Skin of body (tissue), 2 donors: ENCODE data around the gene IGFBP5. TPM values are rescaled to one million over a fixed set of nuclear protein-coding genes. Genes with fewer than 3 reads are reported as not detected.
A peak's percentile ranks its signal among the peaks of the same experiment; 100 is the strongest.

ENCODE experiments used
- DNase-seq: peaks from one replicate; lab custom pipeline; 2025; lab: John Stamatoyannopoulos, UW
- total RNA-seq: library from RNA; depleted of rRNA; stranded (reverse); fragments of >200 nt; gene quantifications from one replicate; pipeline ENCODE4 v1.2.3, GENCODE V29; 2014

The IGFBP5 gene
- total RNA-seq, 1 donor from 2014 or later = 246 TPM

DNA sequence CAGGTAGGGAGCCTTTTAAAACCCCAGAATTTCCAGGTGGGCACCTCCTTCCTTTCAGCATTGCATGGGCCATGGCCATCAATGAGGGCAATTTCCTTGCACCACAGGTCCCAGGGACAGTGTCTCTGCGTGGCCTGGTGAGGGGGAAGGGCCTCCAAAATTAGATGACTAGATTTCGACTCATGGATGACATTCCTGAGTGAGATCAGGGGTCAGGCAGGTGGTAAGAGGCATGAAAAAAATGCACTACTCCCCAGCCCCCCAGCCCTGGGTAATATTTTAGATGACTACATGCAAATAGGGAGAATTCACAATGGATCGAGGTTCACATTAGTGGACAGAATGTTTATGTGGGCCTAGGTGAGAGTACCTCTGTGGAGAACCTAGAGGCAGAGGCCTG is 19.0 kb upstream of the IGFBP5 start:
- no peak for DNase-seq

DNA sequence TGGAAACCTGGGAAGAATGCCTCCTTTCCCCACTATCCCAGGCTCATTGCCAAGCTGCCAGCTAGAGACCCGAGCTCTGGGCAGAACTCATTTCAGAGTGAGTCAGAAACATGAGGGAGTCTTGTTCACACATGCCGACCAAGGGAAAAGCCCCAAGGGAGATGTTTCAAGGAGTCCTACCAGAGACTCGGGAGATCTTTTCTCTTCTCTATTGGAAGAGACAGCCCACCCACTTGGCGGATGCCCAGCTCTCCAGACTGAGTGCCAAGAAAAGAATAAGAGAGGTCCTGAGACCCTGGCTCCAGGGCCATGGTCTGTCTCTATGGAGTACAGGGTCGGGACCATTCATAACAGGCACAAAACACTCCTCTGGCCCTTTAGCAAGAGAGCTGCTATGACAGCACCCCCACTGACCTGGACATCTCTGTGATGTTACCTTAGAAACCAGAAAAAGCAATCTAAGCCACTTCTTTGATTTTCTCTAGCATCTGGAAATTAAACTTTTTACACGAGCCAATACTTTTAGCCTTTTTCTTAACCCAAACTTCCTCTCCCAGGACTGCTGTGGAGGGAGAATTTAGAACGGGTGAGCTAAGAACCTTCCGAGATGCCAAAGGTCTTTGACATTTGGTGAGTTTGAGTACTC is 18.5 kb upstream of the IGFBP5 start:
- peak; percentile 75 for DNase-seq

DNA sequence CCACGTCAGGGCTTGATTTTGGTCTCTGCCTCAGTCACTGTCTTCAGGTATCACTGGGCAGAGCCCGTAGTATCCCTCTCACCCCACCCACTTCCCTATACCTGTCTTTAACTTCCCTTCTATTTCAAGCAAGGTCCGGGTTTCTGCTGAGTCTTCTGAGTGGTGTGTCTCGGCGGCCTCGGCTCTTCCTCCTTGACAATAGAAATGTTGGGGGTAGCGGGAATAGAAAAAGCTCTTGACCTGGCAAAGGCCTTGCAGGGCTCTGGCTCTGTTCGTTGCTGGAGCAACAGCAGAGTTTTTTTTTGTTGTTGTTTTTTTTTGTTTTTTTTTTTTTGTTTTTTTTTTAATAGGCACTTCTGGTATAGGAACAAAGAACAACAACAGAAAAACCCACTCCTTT is 16.0 kb upstream of the IGFBP5 start:
- DNase-seq = no peak

DNA sequence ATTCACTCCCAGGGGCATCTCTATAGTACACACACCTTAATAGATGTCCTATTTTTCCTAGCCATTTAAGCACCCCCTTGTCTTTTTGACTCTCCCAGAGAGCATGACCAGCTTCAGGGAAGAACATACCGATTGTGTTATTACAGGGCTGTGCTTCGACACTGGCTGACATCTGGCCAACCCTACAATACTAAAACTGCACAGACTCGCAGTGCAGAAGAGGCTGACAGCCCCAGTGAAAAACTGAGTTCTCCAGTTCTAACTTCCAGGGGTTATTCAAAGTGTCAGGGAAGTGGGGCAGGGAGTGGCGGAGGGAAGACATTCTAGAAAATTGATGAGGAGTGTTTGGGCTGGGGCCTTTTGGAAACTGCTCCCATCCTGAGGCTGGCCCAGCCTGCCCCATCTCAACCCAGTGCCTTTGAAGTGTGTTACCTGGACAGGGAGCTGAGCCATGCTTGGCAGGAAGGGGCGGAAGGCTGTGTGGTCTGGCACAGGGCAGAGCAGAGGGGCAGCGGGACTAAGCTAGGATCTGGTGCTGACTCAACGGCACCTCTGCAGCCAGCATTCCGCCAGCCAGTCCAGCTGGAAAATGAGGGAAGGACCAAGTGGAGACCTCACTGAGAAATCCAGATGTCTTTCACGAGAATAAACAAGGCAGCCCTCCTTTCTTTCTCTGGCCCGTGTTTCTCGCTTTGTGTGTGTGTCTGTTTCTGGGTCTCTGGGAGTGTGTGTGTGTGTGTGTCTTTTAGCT is 15.4 kb upstream of the IGFBP5 start:
- peak; percentile 40 for DNase-seq

DNA sequence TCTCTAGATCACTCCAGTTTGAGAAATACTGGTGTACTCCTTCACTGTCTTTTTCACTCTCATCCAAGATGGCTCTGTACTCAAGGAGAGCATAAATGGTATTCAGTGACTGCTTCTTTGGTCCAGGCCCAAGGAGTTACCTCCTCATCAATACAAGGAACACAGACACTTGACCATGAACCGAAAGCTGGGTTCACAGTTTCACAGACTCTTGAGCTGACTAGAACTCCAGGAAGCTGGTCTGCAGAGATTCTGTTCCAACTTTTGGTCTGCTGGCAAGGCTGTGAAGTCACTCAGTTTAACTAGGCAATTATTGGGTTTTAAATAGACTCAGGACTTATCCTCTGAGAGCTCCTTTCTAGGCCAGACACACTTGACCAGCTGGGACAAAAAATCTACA is 7.4 kb upstream of the IGFBP5 start:
- no peak for DNase-seq

DNA sequence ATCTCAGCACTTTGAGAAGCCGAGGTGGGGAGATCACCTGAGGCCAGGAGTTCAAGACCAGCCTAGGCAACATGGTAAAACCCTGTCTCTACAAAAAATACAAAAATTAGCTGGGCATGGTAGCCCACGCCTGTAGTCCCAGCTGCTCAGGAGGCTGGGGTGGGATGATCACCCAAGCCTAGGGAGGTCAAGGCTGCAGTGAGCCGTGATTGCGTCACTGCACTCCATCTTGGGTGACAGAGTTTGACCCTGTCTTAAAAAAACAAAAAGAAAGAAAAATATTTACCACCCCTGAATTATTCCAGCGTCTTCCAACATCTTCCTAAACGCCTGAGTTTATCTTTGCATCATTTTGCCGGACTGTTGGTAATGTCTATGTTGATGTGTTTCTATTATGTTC is 6.2 kb upstream of the IGFBP5 start:
- DNase-seq = no peak

DNA sequence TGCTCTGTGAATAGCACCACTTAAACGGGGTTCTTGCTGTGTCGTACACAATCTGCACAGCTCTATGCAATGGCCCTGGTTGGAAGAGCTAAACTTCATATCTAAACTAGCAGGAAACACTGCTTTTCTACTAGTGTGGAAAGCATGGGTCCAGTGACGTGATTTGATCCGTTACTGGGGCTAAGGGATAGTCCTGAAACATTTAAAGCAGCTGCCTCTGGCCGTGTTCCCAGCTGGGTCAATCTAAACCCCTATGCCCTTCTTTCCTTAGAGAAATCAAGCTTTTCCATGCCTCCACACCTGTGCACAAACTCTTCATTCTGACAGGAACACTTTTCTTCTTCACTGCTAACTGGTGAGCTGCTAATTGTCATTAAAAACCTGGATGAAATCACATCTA is 5.4 kb upstream of the IGFBP5 start:
- no peak for DNase-seq

DNA sequence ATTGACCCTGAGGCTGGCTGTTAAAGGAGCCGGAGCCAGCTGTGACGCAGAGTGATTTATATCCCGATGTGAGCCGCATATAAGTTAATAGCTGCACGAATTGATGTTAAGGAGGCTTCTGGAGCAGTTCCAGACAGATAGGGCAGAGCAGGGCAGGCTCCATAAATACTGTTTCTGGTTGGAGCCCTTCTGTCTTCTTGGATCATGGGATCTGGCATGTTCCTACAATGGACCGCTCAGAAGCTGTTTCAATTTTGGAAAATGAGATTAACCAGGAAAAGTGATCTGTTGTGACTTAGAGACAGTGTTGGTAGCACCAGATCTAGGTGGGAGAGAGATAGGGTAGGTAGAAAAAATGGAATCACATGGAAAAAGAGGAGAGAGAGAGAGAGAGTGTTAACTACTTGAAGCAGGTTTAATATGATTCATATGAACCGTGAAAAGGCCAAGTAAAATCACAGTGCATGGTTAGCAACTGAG is 4.8 kb upstream of the IGFBP5 start:
- DNase-seq = peak; percentile 47

DNA sequence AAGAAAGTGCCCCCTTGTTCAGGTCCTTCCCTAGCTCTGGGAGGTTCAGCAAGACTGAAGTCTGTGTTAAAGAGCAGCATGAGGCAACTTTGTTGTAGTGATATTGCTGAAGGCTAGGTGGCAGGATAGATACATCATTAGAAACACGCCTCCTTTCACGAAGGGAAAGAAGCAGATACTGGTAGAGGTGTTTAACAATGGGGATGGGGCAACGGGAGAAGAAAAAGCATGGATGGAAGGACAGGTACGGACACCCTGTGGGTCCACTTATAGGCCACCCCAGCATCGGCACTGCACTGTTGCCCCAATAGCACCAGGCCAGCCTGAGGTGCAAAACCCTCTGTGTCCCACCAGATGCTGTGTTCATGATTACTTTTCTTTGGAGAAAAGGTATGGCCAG is 3.5 kb upstream of the IGFBP5 start:
- DNase-seq = peak; percentile 73

DNA sequence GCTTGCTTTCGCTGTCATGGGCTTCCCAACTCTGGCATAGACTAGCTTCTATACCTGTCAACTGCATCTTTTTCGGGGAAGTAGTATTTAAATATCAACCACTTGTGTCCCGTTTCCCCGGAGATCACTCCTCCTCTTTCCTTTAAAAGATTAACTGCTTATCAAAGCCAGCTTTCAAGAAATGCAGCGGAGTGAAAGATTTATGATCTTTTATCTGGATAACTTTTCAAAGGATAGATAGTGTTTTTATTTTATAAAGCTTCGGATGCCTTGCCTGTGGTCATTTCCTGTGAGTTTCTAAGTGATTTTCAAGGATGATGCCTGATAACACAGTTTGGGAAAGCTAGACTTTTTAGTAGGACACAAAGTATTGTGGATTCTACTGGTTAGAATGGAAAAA is 2.9 kb upstream of the IGFBP5 start:
- no peak for DNase-seq

DNA sequence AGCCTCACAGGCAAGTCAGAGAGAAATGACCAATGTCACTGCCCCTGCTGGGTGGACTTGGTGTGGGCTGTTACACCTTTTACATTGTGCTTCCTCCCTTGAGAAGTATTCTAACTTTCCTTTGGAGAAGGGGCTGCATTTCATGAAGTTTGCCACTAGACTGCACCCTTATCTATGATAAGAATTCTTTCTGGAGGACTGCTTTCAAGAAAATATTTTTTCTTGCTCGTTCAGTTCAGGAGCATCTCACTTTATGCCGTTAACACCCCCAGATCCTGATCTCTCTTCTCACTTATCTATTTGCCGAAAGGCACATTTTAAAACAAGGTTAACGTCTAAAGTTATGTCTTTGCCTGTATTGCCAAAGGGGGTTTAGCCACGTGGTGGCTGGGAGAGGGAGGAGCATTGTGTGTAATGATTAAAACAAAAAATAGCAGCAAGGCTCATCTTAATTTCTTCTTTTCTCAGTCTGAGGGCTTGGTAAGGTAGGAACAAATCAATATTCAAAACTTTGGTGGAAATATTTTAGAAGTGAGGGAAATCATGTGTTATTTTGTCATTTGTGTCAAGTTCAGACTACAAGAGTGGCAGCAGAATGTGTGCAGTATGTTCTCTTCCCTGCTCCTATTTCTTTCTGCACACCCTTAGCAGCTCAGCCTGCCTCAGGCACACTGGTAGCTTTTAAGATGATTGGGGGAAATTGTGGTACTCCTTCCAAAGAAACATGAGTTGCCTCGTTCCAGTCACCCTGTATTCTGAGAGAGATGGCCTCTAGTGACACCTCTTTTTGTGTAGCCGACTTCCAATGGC is 1.6 kb upstream of the IGFBP5 start:
- peak; percentile 46 for DNase-seq

DNA sequence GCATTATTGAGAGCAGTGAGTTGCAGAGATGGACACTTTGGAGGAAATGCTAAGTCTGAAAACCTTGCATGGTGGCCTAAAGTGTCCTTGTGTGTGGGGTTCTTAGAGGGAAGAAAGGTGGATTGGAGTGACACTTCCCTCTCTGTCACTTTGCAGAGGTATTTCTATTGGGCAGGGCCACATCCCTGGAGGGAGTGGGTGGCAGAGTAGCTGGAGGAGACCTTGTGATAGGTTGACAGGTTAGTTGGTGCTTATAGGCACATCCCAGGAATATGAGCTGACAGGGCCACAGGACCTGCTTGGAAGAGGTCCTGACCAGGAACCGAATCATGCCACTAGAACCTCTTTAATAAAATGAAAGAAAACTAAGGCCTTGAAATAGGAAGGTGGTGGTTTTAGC is 972 bp upstream of the IGFBP5 start:
- DNase-seq = no peak

DNA sequence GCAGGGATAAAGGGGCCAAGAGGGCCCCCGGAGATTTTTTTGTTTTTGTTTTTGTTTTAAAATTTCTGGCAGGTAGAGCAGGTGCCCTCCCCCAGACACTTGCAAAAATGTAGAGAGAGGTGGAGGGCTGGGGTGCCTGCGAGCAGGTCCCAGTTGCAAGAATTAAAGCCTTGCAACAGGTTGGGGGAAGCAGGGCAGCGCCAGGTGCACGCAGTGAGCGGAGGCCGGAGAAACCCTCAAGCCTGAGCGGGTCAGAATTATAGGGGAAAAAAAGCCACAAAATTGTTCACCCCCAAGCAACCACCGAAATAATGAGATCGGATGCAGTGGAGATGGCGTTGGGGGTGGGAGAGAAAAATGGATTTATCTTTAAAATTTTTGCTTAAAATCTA is 527 bp downstream of the IGFBP5 start:
- DNase-seq = no peak

DNA sequence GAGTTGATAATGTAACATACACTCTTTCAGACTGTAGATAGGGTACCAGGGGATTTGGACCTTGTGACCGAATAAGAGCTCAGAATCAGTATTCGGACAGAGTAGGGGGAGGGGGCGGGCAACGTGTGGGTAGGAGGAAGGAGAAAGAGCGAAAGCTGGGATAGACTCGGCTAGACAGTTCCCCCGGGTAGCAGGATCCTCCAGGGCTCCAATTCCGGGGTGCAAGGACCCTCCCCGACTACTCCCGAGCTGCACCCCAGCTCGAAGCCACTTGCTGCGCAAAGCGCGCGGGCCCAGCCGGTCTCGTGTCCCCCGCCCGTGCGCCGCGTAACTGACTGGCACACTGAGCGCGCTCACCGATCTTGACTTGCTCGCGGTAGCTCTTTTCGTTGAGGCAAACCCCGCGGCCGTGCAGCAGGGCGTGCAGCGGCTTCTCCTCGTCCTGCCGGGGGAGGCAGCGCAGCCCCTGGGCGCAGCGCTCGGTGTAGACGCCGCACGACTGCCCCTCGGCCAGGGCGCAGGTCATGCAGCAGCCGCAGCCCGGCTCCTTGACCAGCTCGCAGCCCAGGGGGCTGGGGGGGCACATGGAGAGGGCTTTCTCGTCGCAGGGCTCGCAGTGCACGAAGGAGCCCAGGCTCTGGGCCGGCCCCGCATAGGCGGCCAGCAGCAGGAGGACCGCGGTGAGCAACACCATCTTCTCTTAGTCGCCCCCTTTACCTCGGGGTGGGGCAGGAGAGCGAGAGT is 1.1 kb downstream of the IGFBP5 start:
- DNase-seq = peak; percentile 62

DNA sequence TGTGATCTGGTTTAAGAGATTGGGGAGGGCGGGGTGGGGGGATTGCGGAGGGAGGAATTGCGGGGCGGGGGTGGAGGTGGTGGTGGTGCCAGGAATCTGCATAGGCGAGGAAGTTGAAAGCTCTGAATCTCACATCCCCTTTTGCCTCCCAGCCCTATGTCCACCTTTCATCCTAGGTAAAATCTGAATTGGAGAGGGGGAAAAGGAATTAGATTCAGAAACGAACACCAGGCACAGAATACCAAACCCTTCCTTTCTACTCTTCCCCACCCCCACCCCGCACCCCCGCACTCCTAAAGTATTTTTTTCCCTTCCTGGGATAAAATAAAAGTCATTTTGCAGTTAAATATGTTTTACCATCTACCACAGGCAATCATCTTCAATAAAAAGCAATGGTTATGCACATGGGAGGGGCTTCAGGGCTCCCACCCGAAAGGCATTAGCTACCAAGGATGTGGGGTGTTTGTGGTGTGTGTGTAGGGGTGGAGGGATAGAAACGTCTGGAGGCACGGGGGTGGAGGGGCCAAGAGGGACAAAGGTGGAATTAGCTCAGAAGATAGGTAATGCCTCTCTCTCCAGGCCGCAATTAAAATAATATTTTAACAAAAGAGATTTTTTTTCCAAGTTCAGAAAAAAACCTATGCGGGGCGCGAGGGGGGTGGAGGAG is 1.8 kb downstream of the IGFBP5 start:
- DNase-seq = no peak

DNA sequence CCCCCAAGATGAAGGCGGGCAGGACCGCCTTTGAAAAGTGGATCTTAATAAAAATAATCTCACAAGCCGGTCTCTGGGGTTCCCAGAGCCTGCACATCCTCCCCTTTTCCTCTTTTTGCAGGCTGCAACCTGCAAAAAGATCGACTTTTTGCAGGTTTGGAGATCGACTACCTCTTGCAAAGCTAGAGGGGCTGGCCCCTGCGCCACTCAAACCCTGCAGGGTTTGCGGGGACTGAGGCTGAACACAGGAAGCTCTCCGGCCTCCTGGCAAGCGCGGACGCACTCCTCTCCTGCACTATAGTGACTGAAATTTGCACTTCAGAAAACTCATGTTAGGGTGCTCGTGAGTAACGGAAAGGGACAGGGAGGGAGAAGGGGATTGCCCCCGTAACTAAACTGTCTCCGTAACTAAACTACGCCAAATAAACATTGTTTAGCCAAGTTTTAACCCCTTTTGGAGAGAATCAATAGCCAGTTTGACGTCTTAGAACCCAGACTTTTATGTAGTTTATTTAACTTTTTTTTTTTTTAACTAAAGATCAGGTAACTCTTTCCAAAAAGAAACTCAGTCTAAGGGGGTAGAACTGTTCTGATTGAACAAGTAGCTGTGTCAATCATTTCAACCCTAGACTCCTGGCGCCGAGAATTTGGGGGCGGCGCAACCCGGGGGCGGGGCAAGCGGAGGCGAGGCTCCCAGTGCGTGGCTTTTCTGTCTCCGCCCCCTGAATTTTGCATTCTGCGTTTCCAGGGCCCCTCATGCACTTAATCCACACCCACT is 2.5 kb downstream of the IGFBP5 start:
- DNase-seq = peak; percentile 90

DNA sequence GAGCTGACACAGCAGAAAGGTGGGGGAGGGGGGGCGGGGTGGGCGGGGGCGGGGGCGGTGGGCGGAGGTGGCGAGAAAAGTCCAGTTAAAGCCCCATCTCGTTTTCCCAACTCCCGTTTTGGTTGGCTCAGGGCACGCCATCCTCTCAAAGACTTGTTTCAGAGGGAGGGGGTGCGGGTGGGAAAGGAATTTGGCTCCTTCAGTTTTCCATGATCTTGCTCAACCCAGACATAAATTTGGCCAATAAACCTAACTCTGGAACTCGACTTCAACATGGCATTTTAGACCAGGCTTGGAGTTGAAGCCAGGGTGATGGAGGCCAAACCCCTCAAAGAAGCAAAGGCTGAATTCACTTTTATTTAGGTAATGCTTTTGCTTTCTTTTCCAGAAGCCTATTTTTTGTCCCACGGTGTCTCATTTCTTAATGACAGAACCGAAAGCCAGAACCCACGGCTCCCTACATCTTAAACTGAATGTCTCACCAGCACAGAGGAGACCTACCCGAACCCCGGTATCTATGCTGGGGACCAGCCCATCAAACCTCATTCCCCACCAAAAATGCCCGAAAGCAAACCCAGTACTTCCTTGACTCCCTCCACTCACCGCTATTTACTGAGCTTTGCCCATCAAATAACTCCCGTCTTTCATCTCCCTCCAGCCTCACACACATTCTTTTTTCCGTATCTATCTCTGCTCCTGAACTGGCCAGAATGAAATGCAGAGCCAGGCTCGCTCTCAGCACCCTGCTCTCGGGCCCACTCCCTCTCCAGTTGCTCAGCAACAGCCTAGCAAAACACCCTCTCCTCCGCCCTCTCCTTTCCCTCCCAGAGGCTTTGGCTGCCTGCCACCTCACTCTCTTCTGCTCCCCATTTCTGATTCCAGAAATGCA is 4.3 kb downstream of the IGFBP5 start:
- DNase-seq = peak; percentile 89

DNA sequence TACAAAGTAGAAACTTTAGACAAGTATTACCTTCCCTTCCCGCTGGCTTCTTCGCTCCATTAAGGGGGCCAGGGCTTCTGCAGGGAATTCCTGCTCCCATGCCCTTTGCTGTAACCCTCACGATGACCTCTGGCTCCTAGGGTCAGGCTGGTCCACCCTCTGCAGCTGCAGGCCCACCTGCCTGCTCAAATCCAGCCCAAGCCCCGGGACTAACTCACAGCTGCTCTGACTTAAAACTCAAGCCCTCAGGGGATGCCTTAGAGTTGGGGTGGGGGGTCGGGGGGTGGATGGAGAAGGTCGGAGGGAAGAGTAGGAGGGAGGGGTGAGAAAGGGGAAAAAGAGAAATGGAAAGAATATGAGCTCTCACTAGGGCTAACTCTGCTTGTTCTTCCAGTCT is 4.9 kb downstream of the IGFBP5 start:
- DNase-seq = no peak

DNA sequence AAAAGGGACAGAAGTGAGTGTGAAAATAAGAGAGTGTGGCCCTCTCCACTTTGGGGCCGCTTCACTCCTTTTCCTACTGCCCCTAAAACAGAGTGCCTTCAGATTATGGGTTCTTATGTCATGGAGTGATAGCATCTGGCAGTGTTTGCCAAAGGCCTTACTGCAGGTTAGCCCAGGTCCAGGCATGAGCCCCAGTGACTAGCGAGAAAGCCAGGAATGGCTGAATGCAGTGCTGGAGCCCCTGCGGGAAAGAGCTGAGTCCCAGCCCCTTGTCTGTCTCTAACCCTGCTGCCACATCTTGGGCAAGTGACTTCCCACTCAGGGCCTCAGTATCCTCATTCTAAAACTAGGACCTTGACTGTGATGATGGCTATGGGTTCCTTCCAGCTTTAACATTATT is 6.0 kb downstream of the IGFBP5 start:
- DNase-seq = no peak
